LoVo (cell line): ENCODE data around the gene GPR107.
"Not testable (repeated sequence)": the region's sequence is repeated elsewhere in the genome, so short reads cannot be mapped to it uniquely, and the experiment has no call there.

Experiments used
- DNase-seq: peaks from one replicate; pipeline ENCODE4 v3.0.0-alpha.2; 2016; ENCODE audit warnings: low spot score

The GPR107 gene

DNA sequence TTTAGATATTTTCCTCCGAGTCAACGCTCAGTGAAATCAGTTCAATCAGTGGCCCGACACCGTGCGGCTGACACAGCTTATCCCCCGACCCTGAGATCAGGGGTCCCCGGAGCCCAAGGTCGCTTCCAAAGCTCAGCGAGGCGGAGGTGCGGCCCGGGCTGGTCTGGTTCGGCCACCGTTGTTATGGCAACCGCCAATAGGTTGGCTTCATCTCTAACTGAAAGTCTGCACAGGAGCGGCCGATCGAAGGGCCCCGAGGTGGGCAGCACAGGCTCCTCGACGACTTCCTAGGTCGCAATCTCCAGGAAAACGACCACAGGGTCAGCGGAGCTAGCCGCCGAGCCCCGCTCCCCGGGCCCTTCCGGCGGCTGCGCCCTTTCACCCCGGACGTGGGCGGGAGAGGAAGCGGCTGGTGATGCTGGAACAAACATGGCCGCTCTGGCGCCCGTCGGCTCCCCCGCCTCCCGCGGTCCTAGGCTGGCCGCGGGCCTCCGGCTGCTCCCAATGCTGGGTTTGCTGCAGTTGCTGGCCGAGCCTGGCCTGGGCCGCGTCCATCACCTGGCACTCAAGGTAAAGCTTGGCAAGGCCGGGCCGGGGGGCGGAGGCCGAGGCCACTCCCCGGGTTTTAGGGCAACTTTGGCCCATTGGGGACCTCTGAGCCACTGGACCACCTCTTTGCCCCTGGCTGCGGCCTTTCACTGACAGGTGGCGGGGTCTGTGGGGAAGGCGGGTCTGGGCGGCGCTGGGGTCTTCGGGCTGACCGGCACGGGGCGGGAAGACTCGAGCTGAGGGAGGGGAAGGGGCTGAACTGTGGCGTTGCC lies at the start of gene GPR107:
Gene GPR107 (plus strand): TSS at position 403 of the 821 bp plus-strand sequence. CDS start 27 bp downstream, at position 430.
- DNase-seq: peak; percentile 73

DNA sequence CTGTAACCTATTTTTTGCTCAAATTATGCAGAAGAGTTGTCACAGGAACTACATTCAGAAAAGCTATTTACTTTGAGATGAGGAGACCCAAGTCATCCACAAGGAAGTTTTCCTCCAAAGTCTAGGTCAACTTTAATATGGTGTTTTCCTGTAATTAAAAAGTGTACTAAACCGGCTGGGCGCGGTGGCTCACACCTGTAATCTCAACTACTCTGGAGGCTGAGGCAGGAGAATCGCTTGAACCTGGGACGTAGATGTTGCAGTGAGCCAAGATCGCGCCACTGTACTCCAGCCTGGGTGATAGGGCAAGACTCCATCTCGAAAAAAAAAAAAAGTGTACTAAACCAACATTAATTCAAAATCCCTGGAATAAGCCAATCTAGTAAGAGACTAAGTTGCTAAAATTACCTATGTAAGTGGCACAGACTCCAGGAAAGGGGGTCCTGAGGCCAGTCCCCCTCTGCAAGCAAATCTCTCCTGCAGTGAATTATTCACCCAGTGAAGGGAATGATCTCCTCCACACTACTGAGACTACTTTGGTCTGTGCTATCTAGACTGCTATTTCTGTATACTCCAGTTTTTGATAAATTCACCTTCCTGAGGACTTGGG lies 49.7 kb upstream of the GPR107 start:
- no peak for DNase-seq

DNA sequence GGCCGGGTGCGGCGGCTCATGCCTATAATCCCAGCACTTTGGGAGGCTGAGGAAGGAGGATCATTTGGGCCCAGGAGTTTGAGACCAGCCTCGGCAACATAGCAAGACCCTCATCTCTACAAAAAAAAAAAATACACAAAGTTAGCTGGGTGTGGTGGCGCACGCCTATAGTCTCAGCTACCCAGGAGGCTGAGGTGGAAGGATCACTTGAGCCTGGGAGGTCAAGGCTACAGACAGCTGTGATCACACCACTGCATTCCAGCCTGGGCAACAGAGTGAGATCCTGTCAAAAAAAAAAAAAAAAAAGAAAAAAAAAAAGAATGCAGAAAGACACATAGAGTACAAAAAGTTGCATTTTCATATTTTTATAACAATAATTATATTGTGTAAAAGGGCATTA lies 46.8 kb upstream of the GPR107 start:
- not testable (repeated sequence) for DNase-seq

DNA sequence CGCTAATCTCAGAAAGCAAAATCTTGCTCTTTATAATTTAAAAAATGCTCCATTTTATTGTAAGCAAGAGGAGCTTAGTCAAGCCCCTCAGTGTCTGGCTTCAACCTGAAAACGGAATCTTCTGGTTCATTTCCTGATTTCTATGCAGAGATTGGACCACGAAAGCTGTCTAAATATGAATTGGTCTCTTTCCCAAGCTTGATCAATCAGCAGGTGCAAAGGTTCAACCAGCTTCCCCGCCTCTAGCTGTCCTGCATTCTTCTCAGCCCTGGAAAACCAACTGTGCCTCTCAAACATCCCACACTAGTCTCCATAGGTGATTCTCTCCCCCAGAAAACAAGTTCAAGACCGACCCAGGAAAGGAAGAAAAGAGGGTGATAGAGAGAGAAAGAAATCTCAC lies 45.2 kb upstream of the GPR107 start:
- DNase-seq: no peak

DNA sequence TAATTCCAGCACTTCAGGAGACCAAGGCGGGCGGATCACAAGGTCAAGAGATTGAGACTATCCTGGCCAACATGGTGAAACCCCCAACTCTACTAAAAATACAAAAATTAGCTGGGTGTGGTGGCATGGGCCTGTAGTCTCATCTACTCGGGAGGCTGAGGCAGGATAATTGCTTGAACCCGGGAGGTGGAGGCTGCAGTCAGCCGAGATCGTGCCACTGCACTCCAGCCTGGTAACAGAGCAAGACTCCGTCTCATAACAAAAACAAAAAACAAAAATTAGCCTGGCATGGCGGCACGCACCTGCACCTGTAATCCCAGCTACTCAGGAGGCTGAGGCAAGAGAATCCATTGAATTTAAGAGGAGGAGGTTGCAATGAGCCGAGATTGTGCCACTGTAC lies 44.2 kb upstream of the GPR107 start:
- not testable (repeated sequence) for DNase-seq

DNA sequence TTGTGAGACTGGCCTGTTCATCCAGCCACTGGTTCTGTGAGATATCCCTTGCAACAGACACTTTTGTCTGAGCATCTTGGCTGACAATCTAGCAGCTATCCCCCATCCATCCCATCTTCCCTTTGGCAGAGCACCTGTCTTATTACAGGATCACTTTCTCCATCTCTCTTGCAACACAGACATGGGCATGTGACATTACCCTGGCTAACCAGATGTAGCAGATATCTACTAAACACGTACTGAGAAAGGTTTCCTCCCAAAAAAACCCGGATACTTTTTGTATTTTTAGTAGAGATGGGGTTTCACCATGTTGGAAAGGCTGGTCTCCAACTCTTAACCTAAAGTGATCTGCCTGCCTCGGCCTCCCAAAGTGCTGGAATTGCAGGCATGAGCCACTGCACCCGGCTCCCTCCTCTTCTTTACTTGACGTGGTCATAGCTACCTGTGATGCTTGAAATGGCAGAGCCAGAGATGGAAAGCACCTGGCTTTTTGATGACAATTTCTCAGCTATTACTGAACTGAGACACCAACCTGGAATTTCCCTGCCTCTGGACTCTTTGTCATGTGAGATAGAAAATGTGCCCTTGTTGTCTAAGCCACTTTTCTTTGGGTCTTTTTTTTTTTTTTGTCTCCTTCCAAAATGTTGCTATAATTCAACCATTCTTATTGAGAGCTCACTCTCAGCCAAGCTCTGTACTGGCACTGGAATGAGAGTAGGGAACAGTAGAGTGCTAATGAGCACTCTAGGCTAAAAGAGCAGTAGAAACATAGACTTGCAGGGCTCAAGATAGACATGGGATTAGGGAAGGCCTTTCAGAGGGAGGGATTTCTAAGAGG lies 43.3 kb upstream of the GPR107 start:
- DNase-seq: no peak

DNA sequence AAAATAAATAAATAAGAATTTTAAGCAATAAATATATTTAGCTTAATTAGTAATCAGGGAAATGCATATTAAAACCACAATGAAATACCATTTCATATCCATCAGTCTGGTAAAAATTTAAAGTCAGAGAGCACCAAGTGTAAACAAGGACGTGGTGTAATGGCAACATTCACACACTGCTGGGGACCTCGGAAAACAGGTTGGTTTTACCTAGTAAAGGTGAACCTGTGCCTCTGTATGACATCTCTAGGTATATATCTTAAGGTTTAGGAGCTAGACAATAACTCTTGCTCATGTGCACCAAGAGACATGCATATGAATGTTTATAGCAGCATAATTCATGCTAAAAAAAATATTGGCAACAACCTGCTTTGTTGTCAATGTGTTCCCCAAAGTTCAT lies 40.4 kb upstream of the GPR107 start:
- DNase-seq: no peak

DNA sequence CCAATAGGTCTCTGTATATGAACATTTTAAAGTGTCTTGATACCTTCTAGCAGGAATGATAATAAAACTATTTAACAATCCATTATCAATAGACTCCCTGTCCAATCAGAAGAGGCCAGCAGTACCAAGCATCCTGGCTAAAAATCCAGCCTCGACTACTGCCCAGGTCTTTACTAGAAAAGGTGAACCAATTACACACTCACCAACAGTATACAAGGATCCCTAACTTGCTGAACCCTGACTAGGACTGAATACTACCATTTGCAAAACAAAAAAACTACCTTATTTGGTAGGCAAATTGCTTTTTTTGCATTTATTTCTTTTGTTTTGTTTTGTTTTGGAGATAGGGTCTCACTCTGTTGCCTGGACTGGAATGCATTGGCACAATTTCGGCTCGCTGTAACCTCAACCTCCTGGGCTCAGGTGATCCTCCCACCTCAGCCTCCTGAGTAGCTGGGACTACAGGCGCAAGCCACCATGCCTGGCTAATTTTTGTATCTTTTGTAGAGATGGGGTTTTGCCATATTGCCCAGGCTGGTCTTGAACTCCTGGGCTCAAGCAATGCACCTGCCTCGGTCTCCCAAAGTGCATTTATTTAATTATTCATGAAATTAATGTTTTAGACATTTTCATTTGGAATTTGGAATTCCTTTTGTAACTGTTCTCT lies 38.2 kb upstream of the GPR107 start:
- DNase-seq: no peak

DNA sequence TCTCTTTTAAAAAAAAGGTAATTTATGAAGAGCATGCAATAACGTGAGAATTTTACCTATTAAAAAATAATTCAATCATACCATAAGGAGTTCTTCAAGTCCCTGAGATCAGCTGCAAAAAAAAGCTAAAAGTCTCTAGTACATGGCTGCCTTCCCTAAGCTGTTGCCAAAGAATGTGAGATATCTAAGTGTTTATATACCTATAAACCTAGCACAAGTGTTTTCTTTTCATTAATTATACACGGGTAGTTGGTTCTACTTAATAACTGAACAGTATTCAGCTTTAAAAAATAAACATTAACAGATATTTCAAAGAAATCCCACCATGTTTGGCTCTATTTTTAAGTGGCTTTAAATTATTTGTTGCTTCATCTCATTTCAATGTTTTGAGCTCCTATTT lies 36.6 kb upstream of the GPR107 start:
- no peak for DNase-seq

DNA sequence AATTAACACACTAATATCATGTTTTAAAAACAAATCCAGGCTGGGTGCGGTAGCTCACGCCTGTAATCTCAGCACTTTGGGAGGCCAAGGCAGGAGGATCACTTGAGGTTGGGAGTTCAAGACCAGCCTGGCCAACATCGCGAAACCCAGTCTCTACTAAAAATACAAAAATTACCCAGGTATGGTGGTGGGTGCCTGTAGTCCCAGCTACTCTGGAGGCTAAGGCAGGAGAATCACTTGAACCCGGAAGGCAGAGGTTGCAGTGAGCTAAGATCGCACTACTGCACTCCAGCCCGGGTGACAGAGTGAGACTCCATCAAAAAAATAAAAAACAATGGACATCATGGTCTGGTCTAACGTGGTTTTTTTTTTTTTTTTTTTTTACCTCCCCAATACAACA lies 36.2 kb upstream of the GPR107 start:
- DNase-seq: not testable (repeated sequence)

DNA sequence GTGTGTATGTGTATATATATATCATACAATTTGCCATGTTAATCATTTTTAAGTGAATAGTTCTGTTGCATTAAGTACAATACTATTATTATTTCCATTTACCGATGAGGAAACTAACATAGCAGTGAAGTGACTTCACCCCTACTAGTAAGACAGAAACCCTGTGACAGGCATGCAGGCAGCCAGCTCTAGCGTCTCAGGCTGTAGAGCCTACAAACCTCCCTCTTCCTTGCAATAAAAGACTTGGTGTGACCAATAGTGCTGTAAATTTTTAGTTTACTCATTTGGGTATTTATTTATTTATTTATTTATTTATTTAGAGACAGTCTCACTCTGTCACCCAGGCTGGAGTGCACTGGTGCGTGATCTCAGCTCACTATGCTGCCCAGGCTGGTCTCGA lies 35.4 kb upstream of the GPR107 start:
- DNase-seq: no peak

DNA sequence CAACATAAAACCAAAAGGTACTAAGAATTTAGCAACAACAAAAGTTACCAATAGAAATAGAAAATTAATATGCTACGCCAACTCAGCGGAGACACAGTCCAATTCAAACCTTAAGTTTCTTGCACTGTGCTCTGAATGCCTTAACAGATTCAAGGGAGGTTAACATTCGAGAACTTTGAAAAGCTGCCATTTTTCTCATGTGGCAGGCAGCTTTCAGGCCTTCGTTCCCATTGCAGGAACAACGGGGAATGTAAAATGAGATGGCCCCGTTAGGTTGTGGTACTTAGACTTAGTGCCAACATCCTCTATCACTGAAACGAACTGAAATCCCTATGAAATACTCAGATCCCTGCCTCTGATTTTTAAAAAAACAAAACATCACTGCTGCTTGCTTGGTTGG lies 33.1 kb upstream of the GPR107 start:
- DNase-seq: no peak

DNA sequence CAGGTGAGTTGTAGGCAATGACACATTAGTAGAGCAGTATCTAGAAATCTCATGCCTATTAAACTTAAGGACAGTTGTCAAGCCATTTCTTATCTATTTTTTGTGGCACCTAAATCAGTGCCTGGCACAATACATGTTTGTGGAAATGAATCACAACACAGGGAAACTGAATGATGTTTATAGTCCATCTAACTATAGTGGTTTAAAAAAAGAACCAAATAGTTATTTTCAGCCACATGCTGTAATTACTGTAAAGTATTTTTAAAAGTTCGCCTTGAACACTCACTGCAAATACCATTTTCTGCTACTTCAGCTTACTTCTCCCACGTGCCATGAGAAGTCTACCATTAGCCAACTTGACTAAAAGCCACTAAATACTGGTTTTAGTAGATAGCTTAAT lies 32.6 kb upstream of the GPR107 start:
- no peak for DNase-seq

DNA sequence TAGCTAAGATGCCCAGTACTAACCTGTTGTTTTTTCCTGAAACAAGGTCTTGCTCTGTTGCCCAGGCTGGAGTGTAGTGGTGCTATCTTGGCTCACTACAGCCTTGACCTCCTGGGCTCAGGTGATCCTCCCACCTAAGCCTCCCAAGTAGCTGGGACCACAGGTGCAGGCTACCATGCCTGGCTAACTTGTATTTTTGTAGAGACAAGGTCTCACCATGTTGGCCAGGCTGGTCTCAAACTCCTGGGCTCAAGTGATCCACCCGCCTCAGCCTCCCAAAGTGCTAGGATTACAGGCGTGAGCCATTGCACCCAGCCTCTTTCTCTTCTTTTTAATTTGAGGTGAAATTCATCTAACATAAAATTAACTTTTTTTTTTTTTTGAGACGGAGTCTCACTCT lies 31.9 kb upstream of the GPR107 start:
- not testable (repeated sequence) for DNase-seq

DNA sequence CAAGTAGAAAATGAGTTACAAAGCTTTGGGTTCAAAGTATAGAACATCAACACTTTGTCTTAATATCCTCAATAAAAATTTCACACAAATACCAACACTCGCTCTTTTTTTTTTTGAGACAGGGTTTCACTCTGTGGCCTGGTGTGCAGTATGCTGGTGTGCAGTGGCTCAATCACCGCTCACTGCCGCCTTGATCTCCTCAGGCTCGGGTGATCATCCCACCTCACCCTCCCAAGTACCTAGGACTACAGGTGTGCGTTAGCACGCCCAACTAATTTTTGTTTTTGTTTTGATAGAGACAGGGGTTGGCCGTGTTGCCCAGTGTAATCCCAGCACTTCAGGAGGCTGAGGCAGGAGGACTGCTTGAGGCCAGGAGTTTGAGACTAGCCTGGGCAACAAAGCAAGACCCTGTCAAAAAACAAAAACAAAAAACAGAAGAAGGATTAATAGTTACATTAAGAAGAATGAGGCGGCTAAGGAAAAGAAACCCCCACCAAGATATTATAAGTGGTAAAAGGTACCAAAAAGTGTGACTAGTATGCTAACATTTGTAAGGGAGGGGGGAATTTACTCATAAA lies 31.1 kb upstream of the GPR107 start:
- no peak for DNase-seq

DNA sequence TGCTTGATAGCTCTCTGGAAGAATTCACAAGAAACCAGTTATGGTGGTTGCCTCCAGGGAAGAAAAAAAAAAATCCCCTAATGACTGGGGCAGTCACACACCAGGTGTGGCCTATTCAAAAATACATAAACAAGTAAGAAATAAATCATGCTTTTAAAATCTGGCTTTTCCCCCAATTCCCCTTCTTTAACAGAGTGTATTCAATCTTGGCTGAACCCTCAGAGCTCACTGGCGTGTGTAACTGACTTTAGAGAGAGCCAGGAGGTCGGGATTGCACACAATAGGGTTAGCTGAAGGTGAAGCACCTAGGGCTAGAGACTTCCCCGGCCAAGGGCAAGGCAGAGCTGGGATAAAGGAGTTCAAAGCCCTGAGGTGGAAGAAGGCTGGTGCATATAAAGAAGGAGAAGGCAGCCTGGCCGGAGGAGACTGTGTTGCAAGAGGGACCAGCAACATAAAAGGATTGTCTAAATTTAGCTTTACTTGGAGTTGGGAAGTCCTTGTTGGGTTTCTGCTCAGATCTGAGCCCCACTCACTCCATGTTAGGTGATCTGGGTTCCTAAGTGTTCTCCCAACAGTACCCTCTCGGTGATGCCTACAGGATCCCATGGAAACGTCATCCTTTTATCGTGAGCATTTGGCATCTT lies 30.4 kb upstream of the GPR107 start:
- DNase-seq: no peak

DNA sequence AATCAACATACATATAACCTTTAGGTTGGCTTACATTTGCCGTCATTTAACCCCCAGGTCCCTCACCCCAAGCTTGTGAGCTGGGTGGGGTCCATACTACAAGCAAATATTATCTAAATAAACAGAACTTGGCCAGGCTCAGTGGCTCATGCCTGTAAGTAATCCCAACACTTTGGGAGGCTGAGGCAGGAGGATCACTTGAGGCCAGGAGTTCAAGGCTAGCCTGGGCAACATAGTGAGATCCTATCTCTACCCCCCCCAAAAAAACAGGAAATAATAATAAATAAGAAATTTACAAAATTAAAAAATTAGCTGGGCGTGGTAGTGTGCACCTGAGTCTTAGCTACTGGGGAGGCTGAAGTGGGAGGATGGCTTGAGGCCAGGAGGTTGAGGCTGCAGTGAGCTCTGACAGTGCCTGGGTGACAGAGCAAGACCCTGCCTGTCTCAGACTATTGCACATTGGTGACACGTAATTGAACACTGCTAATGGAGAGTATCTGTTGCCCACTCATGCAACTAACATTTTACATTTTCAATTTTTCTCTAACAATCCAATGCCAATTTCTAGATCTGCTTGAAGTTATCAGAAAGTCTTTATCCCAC lies 29.6 kb upstream of the GPR107 start:
- no peak for DNase-seq

DNA sequence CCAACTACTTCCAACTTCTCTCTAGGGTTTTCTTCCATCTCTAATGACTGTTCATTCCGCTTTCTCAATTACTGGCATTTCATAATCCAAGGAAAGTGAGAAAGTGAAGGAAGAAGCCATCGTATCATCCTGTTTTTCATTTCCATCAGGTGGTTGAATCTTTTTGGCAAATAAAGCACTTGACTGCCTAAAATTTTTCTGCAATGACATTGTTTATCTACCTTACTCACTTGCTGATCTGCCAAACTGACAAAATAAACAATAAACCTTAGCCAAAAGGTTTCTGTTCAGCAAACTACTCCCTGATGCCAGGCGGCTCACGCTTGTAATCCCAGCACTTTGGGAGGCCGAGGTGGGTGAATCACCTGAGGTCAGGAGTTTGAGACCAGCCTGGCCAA lies 29.1 kb upstream of the GPR107 start:
- DNase-seq: peak; percentile 12

DNA sequence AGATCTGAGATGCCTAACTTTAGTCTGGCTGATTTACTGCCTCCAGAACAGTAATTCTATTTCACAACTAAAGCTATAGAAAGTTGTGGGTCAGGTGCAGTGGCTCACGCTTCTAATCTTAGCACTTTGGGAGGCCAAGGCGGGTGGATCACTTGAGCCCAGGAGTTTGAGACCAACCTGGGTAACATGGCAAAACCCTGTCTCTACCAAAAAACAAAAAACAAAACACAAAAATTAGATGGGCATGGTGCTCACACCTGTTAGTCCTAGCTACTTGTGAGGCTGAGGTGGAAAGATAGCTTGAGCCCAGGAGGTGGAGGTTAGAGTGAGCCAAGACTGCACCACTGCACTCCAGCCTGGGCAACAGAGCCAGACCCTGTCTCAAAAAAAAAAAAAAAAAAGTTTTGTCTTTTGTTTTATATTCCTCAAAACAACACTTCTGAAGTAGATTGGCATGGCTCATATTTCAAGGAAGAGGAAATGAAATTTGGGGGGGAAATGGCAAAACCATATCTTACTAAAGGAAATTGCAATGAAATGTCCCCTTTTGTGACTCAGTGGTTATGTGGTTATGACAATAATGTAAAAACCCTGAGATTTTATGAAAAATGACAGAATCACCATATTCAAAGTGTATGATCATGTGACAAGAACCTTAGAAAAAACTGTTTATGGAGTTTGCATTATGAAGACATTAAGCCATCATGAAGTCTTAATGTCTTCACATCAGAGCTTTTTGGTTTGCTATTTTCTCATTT lies 26.9 kb upstream of the GPR107 start:
- DNase-seq: no peak
